ENCODE results near the gene DDX27.

DNA sequence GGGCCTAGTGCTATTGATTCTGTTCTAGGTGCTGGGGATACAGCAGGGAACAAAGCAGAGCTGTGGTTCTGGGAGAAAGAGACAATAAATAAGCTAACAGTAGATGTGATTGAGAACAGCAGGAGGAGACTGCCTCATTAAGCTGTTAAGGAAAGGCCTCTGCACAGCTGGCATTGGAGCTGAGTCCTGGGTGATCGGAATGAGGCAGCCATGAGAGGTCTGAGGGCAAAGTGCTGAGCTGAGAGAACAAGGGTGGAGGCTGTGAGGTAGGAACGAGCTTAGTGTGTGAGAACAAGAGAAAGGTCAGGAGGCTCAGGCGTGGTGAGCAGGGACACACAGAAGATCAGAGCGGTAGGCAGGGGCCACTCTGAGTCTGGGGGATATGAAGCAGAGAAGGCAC, 18.3 kb downstream of the DDX27 start:
- TF ChIP-seq, protein P1, sequence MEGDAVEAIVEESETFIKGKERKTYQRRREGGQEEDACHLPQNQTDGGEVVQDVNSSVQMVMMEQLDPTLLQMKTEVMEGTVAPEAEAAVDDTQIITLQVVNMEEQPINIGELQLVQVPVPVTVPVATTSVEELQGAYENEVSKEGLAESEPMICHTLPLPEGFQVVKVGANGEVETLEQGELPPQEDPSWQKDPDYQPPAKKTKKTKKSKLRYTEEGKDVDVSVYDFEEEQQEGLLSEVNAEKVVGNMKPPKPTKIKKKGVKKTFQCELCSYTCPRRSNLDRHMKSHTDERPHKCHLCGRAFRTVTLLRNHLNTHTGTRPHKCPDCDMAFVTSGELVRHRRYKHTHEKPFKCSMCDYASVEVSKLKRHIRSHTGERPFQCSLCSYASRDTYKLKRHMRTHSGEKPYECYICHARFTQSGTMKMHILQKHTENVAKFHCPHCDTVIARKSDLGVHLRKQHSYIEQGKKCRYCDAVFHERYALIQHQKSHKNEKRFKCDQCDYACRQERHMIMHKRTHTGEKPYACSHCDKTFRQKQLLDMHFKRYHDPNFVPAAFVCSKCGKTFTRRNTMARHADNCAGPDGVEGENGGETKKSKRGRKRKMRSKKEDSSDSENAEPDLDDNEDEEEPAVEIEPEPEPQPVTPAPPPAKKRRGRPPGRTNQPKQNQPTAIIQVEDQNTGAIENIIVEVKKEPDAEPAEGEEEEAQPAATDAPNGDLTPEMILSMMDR (IDR thresholded peaks at IDR 0.05), result no peak
- TF ChIP-seq POLR2A (IDR thresholded peaks at IDR 0.05), result no peak
